Neural progenitor cell (in vitro differentiated cells): ENCODE results near the gene CCNB3. TPM values are rescaled to one million over a fixed set of nuclear protein-coding genes. Genes with fewer than 3 reads are reported as not detected.

Experiments
- DNase-seq: peaks from one replicate; pipeline ENCODE4 v3.0.0-alpha.2; 2016; ENCODE audit warnings: low spot score
- H2AFZ ChIP-seq: fragments of 200-600 bp; sonication (generic); replicated peaks from 2 replicates; pipeline ENCODE4 v1.6.1; 2016; ENCODE audit warnings: antibody characterized with exemption
- H3F3A ChIP-seq: fragments of 200-600 bp; sonication (generic); 2 replicates; pipeline ENCODE4 v1.6.1; 2016; ENCODE audit warnings: antibody characterized with exemption, low read depth
- H3K27ac ChIP-seq: fragments of 200-600 bp; sonication (generic); 2 replicates; pipeline ENCODE4 v1.5.1; 2016; ENCODE audit warnings: mild to moderate bottlenecking
- H3K27me3 ChIP-seq: fragments of 200-600 bp; sonication (generic); 2 replicates; pipeline ENCODE4 v1.6.1; 2016; ENCODE audit warnings: mild to moderate bottlenecking, moderate library complexity
- H3K36me3 ChIP-seq: fragments of 200-600 bp; sonication (generic); 2 replicates; pipeline ENCODE4 v1.5.1; 2016
- H3K4me1 ChIP-seq: fragments of 200-600 bp; sonication (generic); 2 replicates; pipeline ENCODE4 v1.6.1; 2016; ENCODE audit warnings: mixed run types
- H3K4me2 ChIP-seq: fragments of 200-600 bp; sonication (generic); 2 replicates; pipeline ENCODE4 v1.6.1; 2016
- H3K4me3 ChIP-seq: fragments of 200-600 bp; sonication (generic); 2 replicates; pipeline ENCODE4 v1.5.1; 2016
- H3K79me2 ChIP-seq: fragments of 200-600 bp; sonication (generic); 2 replicates; pipeline ENCODE4 v1.6.1; 2016; ENCODE audit warnings: low read depth
- H3K9ac ChIP-seq: fragments of 200-600 bp; sonication (generic); 2 replicates; pipeline ENCODE4 v1.6.1; 2016
- H3K9me3 ChIP-seq: fragments of 200-600 bp; sonication (generic); 2 replicates; pipeline ENCODE4 v1.5.1; 2016; ENCODE audit warnings: low read depth
- H4K20me1 ChIP-seq: fragments of 200-600 bp; sonication (generic); 2 replicates; pipeline ENCODE4 v1.6.1; 2016; ENCODE audit warnings: low read depth
- H3K27ac Mint-ChIP-seq: 3 replicates; pipeline ENCODE4 v1.8.0; 2021; ENCODE audit warnings: mixed read lengths
- H3K27me3 Mint-ChIP-seq: 2 replicates; pipeline ENCODE4 v1.8.0; 2022; ENCODE audit warnings: low read depth, mild to moderate bottlenecking, inconsistent platforms, moderate library complexity, mixed read lengths; ENCODE audit not compliant: insufficient read depth
- H3K36me3 Mint-ChIP-seq: 3 replicates; pipeline ENCODE4 v1.8.0; 2021; ENCODE audit warnings: mixed read lengths
- H3K4me1 Mint-ChIP-seq: 3 replicates; pipeline ENCODE4 v1.8.0; 2021; ENCODE audit warnings: mixed read lengths
- H3K4me3 Mint-ChIP-seq: 3 replicates; pipeline ENCODE4 v1.8.0; 2021; ENCODE audit warnings: mild to moderate bottlenecking, moderate library complexity, mixed read lengths
- H3K9me3 Mint-ChIP-seq: 3 replicates; pipeline ENCODE4 v1.8.0; 2020; ENCODE audit warnings: mixed read lengths
- CTCF ChIP-seq: fragments of 200-600 bp; sonication (generic); IDR thresholded peaks from 2 replicates; pipeline ENCODE4 v1.5.1; 2017; ENCODE audit warnings: antibody characterized with exemption, mild to moderate bottlenecking
- EZH2 ChIP-seq: fragments of 200-600 bp; sonication (generic); IDR thresholded peaks from 2 replicates; pipeline ENCODE4 v1.6.1; 2017; ENCODE audit warnings: antibody characterized with exemption, mild to moderate bottlenecking, moderate library complexity
- EZH2phosphoT487 ChIP-seq: fragments of 200-600 bp; sonication (generic); IDR thresholded peaks from 2 replicates; pipeline ENCODE4 v1.6.1; 2017; ENCODE audit warnings: antibody characterized with exemption
- total RNA-seq: library from RNA; depleted of rRNA; stranded (reverse); fragments of >200 nt; gene quantifications from 2 replicates; pipeline ENCODE4 v1.2.3, GENCODE V29; 2015; ENCODE audit warnings: low replicate concordance

Gene CCNB3
- total RNA-seq, 1 donor from 2014 or later, result 0.09 TPM

DNA sequence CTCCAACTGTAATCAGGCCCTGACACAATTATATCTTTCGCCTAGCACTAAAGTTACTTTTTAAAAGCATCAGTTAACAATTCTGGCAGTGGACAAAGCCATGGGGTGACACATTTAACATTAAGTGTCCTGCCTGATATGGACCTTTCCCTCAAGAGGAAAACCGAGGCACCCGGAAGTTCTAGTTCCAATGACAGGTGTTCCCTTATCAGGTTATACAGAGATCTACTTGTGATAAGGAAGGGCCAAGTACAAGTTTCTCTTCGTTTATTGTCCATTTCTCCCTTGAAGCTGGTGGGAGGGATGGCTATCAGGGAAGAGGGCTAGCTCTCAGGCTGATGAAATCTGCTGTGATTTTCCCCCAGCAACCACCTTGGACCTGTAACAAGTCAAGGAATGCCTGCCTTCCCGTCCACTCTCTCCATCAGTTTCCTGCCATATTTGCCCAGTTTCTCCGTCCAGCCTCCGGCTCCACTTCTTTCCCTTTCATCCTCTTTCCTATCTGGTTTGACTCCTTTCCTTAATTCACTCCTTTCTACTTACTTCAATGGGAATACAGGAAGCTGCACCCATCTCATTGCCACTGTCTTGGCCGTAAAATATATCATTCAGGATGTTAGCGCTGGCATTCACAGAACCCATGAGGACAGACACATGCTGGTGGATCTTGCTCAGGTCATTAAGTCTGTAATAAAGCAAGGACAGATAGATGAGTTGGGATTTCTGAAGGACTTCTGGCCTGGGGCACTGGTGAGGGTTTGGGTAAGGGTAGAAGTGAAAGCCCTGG, 171.1 kb downstream of the CCNB3 start:
- H3K36me3 Mint-ChIP-seq, result no peaks in the 10 kb centered on the region
- Histone ChIP-seq H3K79me2 (no peaks in the 10 kb centered on the region), H3K4me2 (no peak overlapping the region), H3K27me3 (no peaks in the 10 kb centered on the region), H4K20me1 (no peaks in the 10 kb centered on the region), H3K36me3 (no peaks in the 10 kb centered on the region), H3K9ac (no peak overlapping the region), H3K4me1 (no peaks in the 10 kb centered on the region), H3F3A (no peaks in the 10 kb centered on the region), H3K27ac (no peak overlapping the region), H3K9me3 (no peaks in the 10 kb centered on the region), H3K4me3 (no peak overlapping the region), H2AFZ (no peak overlapping the region)
- H3K27ac Mint-ChIP-seq, result no peak overlapping the region
- no peak overlapping the region for H3K4me3 Mint-ChIP-seq
- peaks cover 3% of the 10 kb centered on the region for H3K9me3 Mint-ChIP-seq
- peaks cover 2% of the 10 kb centered on the region for H3K27me3 Mint-ChIP-seq
- no peak for TF ChIP-seq CTCF
- no peak for TF ChIP-seq EZH2
- no peak for TF ChIP-seq EZH2phosphoT487
- no peaks in the 10 kb centered on the region for H3K4me1 Mint-ChIP-seq
- no peak for DNase-seq

- Histone ChIP-seq H3F3A (no peaks in the 10 kb centered on the region), H2AFZ (no peak overlapping the region), H3K27me3 (no peaks in the 10 kb centered on the region), H3K27ac (no peak overlapping the region), H3K36me3 (no peaks in the 10 kb centered on the region), H3K9ac (no peak overlapping the region), H3K4me2 (no peak overlapping the region), H3K79me2 (no peaks in the 10 kb centered on the region), H3K9me3 (no peaks in the 10 kb centered on the region), H3K4me1 (no peaks in the 10 kb centered on the region), H3K4me3 (no peak overlapping the region), H4K20me1 (no peaks in the 10 kb centered on the region)
- Mint-ChIP-seq H3K27me3 (peaks cover 2% of the 10 kb centered on the region), H3K4me1 (no peaks in the 10 kb centered on the region), H3K36me3 (no peaks in the 10 kb centered on the region), H3K9me3 (peaks cover 3% of the 10 kb centered on the region), H3K4me3 (no peak overlapping the region), H3K27ac (no peak overlapping the region)
- no peak for DNase-seq
- no peak for TF ChIP-seq CTCF
- no peak for TF ChIP-seq EZH2
- TF ChIP-seq EZH2phosphoT487, result no peak
Observed at GRCh38 chrX:50381729-50382415, 177.3 kb downstream of the CCNB3 start.

DNA sequence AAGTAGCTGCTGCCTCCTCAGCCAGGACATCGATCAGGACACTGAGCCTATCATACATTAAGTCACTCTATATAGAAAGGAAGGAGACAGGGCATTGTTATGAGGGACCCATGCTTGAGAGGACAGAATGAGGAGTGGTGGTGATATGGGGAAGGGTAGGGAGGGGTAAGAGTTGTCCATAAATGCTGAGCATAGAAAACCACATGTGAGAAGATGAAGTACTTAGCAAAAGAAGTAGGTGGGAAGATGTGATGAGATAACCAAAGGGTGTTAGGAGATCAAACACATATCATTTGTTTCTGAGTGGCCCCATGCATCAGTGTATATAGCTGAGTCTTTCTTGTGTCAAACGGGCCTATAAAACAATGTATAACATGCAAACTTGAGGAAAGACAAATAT, 182.0 kb downstream of the CCNB3 start:
- no peak overlapping the region for H3K27ac ChIP-seq
- H3K9me3 ChIP-seq, result no peaks in the 10 kb centered on the region
- H3K9me3 Mint-ChIP-seq, result peaks cover 3% of the 10 kb centered on the region
- no peak overlapping the region for H2AFZ ChIP-seq
- no peaks in the 10 kb centered on the region for H3F3A ChIP-seq
- H3K36me3 Mint-ChIP-seq, result no peaks in the 10 kb centered on the region
- H3K4me1 ChIP-seq, result no peaks in the 10 kb centered on the region
- TF ChIP-seq CTCF (no peak), EZH2phosphoT487 (no peak), EZH2 (no peak)
- no peak overlapping the region for H3K4me3 ChIP-seq
- H3K27me3 Mint-ChIP-seq, result peaks cover 2% of the 10 kb centered on the region
- H3K36me3 ChIP-seq, result no peaks in the 10 kb centered on the region
- no peaks in the 10 kb centered on the region for H4K20me1 ChIP-seq
- peaks cover 3% of the 10 kb centered on the region for H3K4me1 Mint-ChIP-seq
- no peak overlapping the region for H3K4me3 Mint-ChIP-seq
- H3K9ac ChIP-seq, result no peak overlapping the region
- H3K27ac Mint-ChIP-seq, result no peak overlapping the region
- DNase-seq, result no peak
- H3K4me2 ChIP-seq, result no peak overlapping the region
- H3K27me3 ChIP-seq, result no peaks in the 10 kb centered on the region
- no peaks in the 10 kb centered on the region for H3K79me2 ChIP-seq
